Measurements from ENCODE around the gene CCDC85B. TPM values are rescaled to one million over a fixed set of nuclear protein-coding genes. Genes with fewer than 3 reads are reported as not detected.
A peak's percentile ranks its signal among the peaks of the same experiment; 100 is the strongest.

The CCDC85B gene
- total RNA-seq, 1 donor from 2014 or later, result 36.4 TPM

DNA sequence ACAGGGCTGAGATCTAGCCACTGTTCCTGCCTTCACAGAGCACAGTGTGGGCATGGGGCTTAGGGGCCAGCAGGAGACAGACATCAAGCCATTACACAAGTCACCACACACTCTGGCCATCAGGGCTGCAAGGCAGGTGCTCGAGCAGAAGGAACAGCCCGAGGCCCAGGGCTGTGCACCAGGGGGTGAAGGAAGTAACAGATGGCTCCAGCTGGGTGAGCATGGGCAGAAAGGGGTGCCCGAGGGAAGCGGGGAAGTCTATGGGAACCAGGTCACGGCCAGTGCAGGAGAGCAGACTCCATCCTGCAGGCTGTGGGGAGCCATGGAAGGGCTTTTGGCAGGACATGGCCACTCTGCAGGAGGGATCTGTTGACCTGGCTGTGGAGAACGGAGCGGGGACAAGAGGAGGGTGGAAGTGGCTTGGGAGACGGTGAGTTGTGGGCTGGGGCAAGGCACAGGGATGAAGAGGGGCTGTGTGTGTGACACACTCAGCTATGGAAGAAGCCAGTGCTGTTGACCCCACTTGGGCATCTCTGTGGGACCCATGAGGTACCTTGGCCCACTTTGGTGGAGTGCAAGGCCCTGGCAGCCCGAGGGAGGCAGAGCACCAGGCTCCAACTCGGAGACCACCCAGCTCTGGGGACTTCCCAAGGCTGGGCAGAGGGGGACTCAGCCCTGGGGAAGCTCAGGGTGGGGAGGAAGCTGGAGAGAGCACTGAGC lies 24.8 kb downstream of the CCDC85B start:
- Histone ChIP-seq H3K27me3 (no peaks in the 10 kb centered on the region), H3K36me3 (no peaks in the 10 kb centered on the region), H3K4me3 (no peak overlapping the region), H3K4me1 (peaks cover 50% of the 10 kb centered on the region), H3K9me3 (no peaks in the 10 kb centered on the region), H3K27ac (peak overlapping the region; percentile 72)
- no peak for DNase-seq
- intact Hi-C loops (cut with DNase I), result no loop called here
- ATAC-seq, result no peak
- TF ChIP-seq, protein P1, sequence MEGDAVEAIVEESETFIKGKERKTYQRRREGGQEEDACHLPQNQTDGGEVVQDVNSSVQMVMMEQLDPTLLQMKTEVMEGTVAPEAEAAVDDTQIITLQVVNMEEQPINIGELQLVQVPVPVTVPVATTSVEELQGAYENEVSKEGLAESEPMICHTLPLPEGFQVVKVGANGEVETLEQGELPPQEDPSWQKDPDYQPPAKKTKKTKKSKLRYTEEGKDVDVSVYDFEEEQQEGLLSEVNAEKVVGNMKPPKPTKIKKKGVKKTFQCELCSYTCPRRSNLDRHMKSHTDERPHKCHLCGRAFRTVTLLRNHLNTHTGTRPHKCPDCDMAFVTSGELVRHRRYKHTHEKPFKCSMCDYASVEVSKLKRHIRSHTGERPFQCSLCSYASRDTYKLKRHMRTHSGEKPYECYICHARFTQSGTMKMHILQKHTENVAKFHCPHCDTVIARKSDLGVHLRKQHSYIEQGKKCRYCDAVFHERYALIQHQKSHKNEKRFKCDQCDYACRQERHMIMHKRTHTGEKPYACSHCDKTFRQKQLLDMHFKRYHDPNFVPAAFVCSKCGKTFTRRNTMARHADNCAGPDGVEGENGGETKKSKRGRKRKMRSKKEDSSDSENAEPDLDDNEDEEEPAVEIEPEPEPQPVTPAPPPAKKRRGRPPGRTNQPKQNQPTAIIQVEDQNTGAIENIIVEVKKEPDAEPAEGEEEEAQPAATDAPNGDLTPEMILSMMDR (IDR thresholded peaks at IDR 0.05), result no peak

- intact Hi-C loops (cut with DNase I), result no loop called here
Measured at GRCh38 chr11:65915821-65916251, 25.4 kb downstream of the CCDC85B start.

DNA sequence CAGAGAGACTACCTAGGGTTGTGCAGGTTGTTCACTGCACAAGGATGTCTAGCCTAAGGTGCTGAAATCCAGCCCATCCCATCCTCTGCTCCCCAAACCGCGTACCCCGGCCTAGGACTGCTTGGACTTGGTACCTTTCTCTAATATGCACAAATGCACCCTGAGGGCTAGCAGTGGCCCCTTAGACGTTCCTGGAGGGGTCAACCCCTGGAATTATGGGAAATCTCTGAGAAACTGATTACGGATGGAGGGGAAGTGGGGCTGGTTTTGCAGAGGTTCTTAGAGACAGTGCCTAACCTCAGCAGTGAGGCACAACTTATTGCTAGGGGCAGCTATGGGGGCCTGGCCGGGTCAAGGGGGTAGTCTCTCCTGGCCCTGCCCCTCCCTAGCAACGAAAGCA lies 25.9 kb downstream of the CCDC85B start:
- DNase-seq, result no peak
- TF ChIP-seq, protein P1 (IDR thresholded peaks at IDR 0.05), result no peak
- Histone ChIP-seq H3K27me3 (no peaks in the 10 kb centered on the region), H3K9me3 (no peaks in the 10 kb centered on the region), H3K4me3 (no peak overlapping the region), H3K36me3 (no peaks in the 10 kb centered on the region), H3K4me1 (peaks cover 55% of the 10 kb centered on the region), H3K27ac (no peak overlapping the region)
- intact Hi-C loops (cut with DNase I), result no loop called here
- ATAC-seq, result no peak

More at GRCh38 chr11:65915821-65916251, 25.4 kb downstream of the CCDC85B start:
- Histone ChIP-seq H3K4me1 (peaks cover 56% of the 10 kb centered on the region), H3K4me3 (no peak overlapping the region), H3K9me3 (no peaks in the 10 kb centered on the region), H3K27me3 (no peaks in the 10 kb centered on the region), H3K36me3 (no peaks in the 10 kb centered on the region), H3K27ac (peak overlapping the region; percentile 72)
- TF ChIP-seq, protein P1 (IDR thresholded peaks at IDR 0.05), result no peak
- peak; percentile 13 for ATAC-seq
- peak; percentile 78 for DNase-seq

GRCh38 chr11:65917077-65917433 lies 26.6 kb downstream of the CCDC85B start:
- H3K27me3 ChIP-seq, result no peaks in the 10 kb centered on the region
- H3K4me1 ChIP-seq, result peaks cover 49% of the 10 kb centered on the region
- TF ChIP-seq, protein P1 (IDR thresholded peaks at IDR 0.05), result no peak
- intact Hi-C loops (cut with DNase I), result no loop called here
- peaks cover 1% of the 10 kb centered on the region for H3K36me3 ChIP-seq
- H3K27ac ChIP-seq, result no peak overlapping the region
- no peak for DNase-seq
- no peaks in the 10 kb centered on the region for H3K9me3 ChIP-seq
- no peak for ATAC-seq
- H3K4me3 ChIP-seq, result peak overlapping the region; percentile 89

DNA sequence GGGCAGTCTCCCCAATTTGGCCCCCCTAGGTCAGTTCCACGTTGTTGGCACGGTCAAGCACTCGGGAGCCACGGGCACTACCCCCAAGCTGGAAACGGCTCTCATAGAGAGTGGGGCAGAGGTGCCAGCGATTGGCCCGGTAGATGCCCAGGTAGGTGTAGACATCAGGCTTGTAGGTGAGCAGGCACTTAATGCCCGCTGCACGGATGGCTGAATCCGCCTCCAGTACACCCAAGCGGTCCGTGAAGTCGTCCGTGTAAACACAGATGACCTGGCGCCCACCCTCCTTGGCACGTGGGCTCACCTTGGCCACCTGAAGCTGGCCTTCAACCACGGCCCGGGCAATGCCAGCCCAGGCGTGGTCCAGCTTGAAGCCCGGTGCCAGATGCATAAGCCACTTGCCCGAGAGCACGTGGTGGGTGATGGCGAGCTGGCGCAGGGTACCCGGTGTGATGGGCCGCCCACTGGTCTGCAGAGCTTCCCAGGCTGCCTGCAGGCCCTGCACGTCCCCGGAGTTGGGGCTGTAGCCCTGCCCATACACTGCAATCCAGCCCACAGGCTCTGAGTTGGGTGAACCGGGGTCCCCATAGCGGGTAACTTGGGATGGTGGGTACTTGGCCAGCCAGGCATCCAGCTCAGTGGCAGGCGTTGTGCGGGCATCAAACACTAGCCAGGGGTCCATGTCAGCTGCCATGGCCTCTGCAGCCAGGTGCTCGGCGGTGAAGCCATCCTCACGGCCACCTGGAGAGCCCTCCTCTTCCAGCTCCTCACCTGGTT lies 27.1 kb downstream of the CCDC85B start:
- DNase-seq (peak; percentile 67), ATAC-seq (no peak)
- H3K36me3 ChIP-seq, result peaks cover 7% of the 10 kb centered on the region
- TF ChIP-seq, protein P1 (IDR thresholded peaks at IDR 0.05), result no peak
- no peaks in the 10 kb centered on the region for H3K9me3 ChIP-seq
- H3K27me3 ChIP-seq, result no peaks in the 10 kb centered on the region
- H3K27ac ChIP-seq, result peak overlapping the region; percentile 94
- H3K4me3 ChIP-seq, result peak overlapping the region; percentile 89
- peaks cover 48% of the 10 kb centered on the region for H3K4me1 ChIP-seq
- intact Hi-C loops (cut with DNase I), result no loop called here
